ENCODE measurements around the gene UIMC1. TPM values are rescaled to one million over a fixed set of nuclear protein-coding genes. Genes with fewer than 3 reads are reported as not detected.

UIMC1 gene
- total RNA-seq, 1 experiment from 2014 or later = 38.4 TPM

GRCh38 chr5:176864755-176865154 lies 141.8 kb downstream of the UIMC1 start (continued):
- TF ChIP-seq REST (IDR thresholded peaks at IDR 0.05; ENCODE audit: low read depth) = no peak
- TF ChIP-seq SIN3A (IDR thresholded peaks at IDR 0.05; ENCODE audit: low read depth) = no peak

GRCh38 chr5:176863765-176864098 lies 142.8 kb downstream of the UIMC1 start:
- ChIA-PET CTCF (no interaction called here), RAD21 (ENCODE audit: low non-redundant PET in 1 of 2, low total read pairs in 2 of 2, uncharacterized antibody in 2 of 2, unreplicated experiment in 2 of 2) (no interaction called here), POLR2A (no interaction called here)
- Histone ChIP-seq H3K9me3 (ENCODE audit: control insufficient read depth in 1 of 2, insufficient read depth in 1 of 2, low read depth in 1 of 2, low read length in 2 of 2) (no peaks in the 10 kb centered on the region), H2AFZ (ENCODE audit: low read depth, low read length, poor library complexity, severe bottlenecking) (no peak overlapping the region), H3K79me2 (ENCODE audit: insufficient read depth, low read length) (no peaks in the 10 kb centered on the region), H3K9ac (ENCODE audit: low read length) (no peak overlapping the region), H3K36me3 (ENCODE audit: control insufficient read depth in 1 of 2, insufficient read depth in 2 of 2, low read length in 2 of 2) (no peaks in the 10 kb centered on the region), H3K9me2 (ENCODE audit: insufficient read depth) (no peaks in the 10 kb centered on the region), H4K20me1 (ENCODE audit: insufficient read depth) (no peaks in the 10 kb centered on the region), H3K4me1 (ENCODE audit: control insufficient read depth in 1 of 2, insufficient read depth in 2 of 2, low read length in 2 of 2) (no peaks in the 10 kb centered on the region), H3K4me3 (replicated peaks in 1 of 2; ENCODE audit: low read depth in 1 of 2, low read length in 2 of 2) (no peak overlapping the region), H3K27ac (ENCODE audit: low read depth, low read length) (no peak overlapping the region), H3K27me3 (ENCODE audit: insufficient read depth, low read length) (no peaks in the 10 kb centered on the region), H3K4me2 (ENCODE audit: low read length) (no peak overlapping the region)
- ATAC-seq (no peak), DNase-seq (ENCODE audit: low read depth, low spot score) (no peak)
- no peak for TF ChIP-seq CEBPB (IDR thresholded peaks at IDR 0.05; ENCODE audit: low read depth)
- TF ChIP-seq YY1 (IDR thresholded peaks at IDR 0.05; ENCODE audit: extremely low read depth, insufficient replicate concordance, low read depth, low read length) = no peak
- intact Hi-C loops (cut with micrococcal nuclease) = no loop called here
- BruUV-seq (replicated peaks) = no TSS peak

Measured in HCT116 (cell line).